ENCODE measurements around the gene PIP5KL1.

DNA sequence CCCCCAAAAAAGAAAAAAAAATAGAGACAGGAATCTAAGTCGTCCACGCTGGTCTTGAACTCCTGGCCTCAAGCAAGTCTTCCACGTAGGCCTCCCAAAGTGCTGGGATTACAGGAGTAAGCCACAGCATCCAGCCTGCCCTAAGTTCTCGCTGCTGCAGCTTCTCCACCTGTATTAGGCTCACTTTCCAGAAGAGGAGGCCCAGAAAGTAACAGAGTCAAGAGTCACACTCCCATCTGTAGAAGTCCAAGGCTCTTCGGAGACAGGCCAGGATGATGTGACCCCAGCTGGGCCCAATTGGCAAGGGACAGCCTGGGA is 48.4 kb upstream of the PIP5KL1 start:
- TF ChIP-seq, protein P1, sequence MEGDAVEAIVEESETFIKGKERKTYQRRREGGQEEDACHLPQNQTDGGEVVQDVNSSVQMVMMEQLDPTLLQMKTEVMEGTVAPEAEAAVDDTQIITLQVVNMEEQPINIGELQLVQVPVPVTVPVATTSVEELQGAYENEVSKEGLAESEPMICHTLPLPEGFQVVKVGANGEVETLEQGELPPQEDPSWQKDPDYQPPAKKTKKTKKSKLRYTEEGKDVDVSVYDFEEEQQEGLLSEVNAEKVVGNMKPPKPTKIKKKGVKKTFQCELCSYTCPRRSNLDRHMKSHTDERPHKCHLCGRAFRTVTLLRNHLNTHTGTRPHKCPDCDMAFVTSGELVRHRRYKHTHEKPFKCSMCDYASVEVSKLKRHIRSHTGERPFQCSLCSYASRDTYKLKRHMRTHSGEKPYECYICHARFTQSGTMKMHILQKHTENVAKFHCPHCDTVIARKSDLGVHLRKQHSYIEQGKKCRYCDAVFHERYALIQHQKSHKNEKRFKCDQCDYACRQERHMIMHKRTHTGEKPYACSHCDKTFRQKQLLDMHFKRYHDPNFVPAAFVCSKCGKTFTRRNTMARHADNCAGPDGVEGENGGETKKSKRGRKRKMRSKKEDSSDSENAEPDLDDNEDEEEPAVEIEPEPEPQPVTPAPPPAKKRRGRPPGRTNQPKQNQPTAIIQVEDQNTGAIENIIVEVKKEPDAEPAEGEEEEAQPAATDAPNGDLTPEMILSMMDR (IDR thresholded peaks at IDR 0.05): no peak
- TF ChIP-seq POLR2A (IDR thresholded peaks at IDR 0.05) (no peak), POLR2AphosphoS5 (IDR thresholded peaks at IDR 0.05) (no peak), EP300 (IDR thresholded peaks at IDR 0.05) (no peak)
